HEK293T (cell line): ENCODE results near the gene CHSY3.
"Not testable (repeated sequence)": the region's sequence is repeated elsewhere in the genome, so short reads cannot be mapped to it uniquely, and the experiment has no call there.

Experiments
- CTCF ChIA-PET: fragments of 350-600 bp; formaldehyde crosslinking; extraction: SDS; loops from one replicate; lab custom pipeline; 2021; ENCODE audit warnings: antibody characterized with exemption, inconsistent platforms; lab: Yijun Ruan, JAX
- POLR2A ChIA-PET: fragments of 350-600 bp; formaldehyde crosslinking; extraction: SDS; loops from one replicate; lab custom pipeline; 2020; ENCODE audit warnings: antibody characterized with exemption, inconsistent platforms; lab: Yijun Ruan, JAX
- DNase-seq: peaks from one replicate; pipeline ENCODE4 v3.0.0; 2012; ENCODE audit warnings: mixed read lengths; ENCODE audit errors: extremely low spot score
- ARNT ChIP-seq: fragments of 450-650 bp; IDR thresholded peaks from 2 replicates; pipeline ENCODE4 v1.6.1; 2017; ENCODE audit warnings: mild to moderate bottlenecking
- BHLHE40 ChIP-seq: fragments of 450-650 bp; IDR thresholded peaks from 2 replicates; pipeline ENCODE4 v1.6.1; 2016; ENCODE audit warnings: mild to moderate bottlenecking, moderate library complexity, borderline replicate concordance
- CTBP1 ChIP-seq: fragments of 450-650 bp; IDR thresholded peaks from 2 replicates; pipeline ENCODE4 v1.6.1; 2016; ENCODE audit warnings: borderline replicate concordance
- ELF4 ChIP-seq: fragments of 450-650 bp; IDR thresholded peaks from 2 replicates; pipeline ENCODE4 v1.6.1; 2017; ENCODE audit warnings: antibody characterized with exemption
- FOXA1 ChIP-seq: fragments of 450-650 bp; IDR thresholded peaks from 2 replicates; pipeline ENCODE4 v1.6.1; 2016; ENCODE audit warnings: mild to moderate bottlenecking
- FOXK2 ChIP-seq: fragments of 450-650 bp; IDR thresholded peaks from 2 replicates; pipeline ENCODE4 v1.6.1; 2016; ENCODE audit warnings: mild to moderate bottlenecking
- FOXM1 ChIP-seq: fragments of 450-650 bp; IDR thresholded peaks from 2 replicates; pipeline ENCODE4 v1.6.1; 2017; ENCODE audit warnings: mild to moderate bottlenecking, borderline replicate concordance
- HDGF ChIP-seq: fragments of 450-650 bp; IDR thresholded peaks from 2 replicates; pipeline ENCODE4 v1.6.1; 2017; ENCODE audit warnings: antibody characterized with exemption, borderline replicate concordance
- L3MBTL2 ChIP-seq: fragments of 450-650 bp; conservative IDR thresholded peaks from 2 replicates; pipeline ENCODE4 v1.6.1; 2016; ENCODE audit warnings: mild to moderate bottlenecking
- LEF1 ChIP-seq: fragments of 450-650 bp; IDR thresholded peaks from 2 replicates; pipeline ENCODE4 v1.6.1; 2017; ENCODE audit warnings: mild to moderate bottlenecking, borderline replicate concordance
- NFRKB ChIP-seq: fragments of 450-650 bp; IDR thresholded peaks from 2 replicates; pipeline ENCODE4 v1.6.1; 2016; ENCODE audit warnings: mild to moderate bottlenecking, moderate library complexity
- PKNOX1 ChIP-seq: fragments of 450-650 bp; IDR thresholded peaks from 2 replicates; pipeline ENCODE4 v1.6.1; 2016
- SP1 ChIP-seq: fragments of 450-650 bp; IDR thresholded peaks from 2 replicates; pipeline ENCODE4 v1.6.1; 2017
- SUZ12 ChIP-seq: fragments of 450-650 bp; IDR thresholded peaks from 2 replicates; pipeline ENCODE4 v1.6.1; 2016; ENCODE audit warnings: mild to moderate bottlenecking
- TARDBP ChIP-seq: fragments of 450-650 bp; IDR thresholded peaks from 2 replicates; pipeline ENCODE4 v1.6.1; 2016
- ZNF384 ChIP-seq: fragments of 450-650 bp; IDR thresholded peaks from 2 replicates; pipeline ENCODE4 v1.6.1; 2016

CHSY3 gene

DNA sequence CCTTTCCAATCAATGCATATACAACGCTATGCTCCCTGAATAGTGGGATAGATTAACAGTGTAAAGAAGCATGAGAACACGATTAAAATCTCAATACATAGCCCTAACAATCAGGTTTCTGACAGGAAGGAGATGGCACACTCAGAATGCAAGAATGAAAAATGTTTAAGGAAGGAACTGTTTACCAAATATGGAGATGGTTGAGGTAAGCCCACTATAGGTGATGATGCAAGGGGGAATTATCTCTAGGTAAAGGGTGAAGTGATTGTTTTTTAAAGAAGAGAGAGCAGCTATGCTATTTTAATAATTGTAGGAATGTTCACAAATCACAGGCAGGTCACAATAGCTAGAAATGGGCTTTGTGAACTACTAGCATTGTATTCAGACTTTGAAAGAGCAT lies 302.4 kb downstream of the CHSY3 start:
- POLR2A ChIA-PET: no interaction called here
- CTCF ChIA-PET: no interaction called here
- no peak for TF ChIP-seq ARNT
- no peak for TF ChIP-seq NFRKB
- no peak for TF ChIP-seq HDGF
- TF ChIP-seq PKNOX1: no peak
- TF ChIP-seq LEF1: no peak
- no peak for TF ChIP-seq BHLHE40
- no peak for TF ChIP-seq FOXA1
- no peak for TF ChIP-seq L3MBTL2
- no peak for TF ChIP-seq FOXM1
- TF ChIP-seq ZNF384: no peak
- no peak for TF ChIP-seq CTBP1
- TF ChIP-seq SUZ12: no peak

DNA sequence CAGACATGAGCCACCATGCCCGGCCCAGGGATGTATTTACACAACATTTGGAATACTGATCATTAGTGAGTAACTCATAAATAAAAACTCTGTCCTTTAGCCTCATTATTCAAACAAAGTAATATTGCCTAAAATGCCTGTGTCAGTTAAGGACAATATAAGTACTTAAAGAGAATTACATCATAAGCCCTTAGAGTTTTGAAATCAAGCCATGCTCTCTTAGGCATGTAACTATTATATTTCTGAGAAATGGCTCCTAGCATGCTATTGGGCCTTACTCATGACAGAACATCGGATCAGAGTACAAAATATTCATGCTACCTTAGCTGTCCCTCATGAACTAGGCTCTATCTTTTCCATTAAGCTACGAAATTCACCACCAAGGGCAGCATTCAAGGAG lies 309.3 kb downstream of the CHSY3 start:
- ChIA-PET CTCF (no interaction called here), POLR2A (no interaction called here)
- no peak for DNase-seq
- TF ChIP-seq FOXK2 (no peak), CTBP1 (no peak), NFRKB (no peak), TARDBP (no peak), FOXM1 (no peak), ZNF384 (no peak)

More for the DNA sequence above, 302.4 kb downstream of the CHSY3 start:
- DNase-seq: no peak

- ChIA-PET CTCF (no interaction called here), POLR2A (no interaction called here)
- TF ChIP-seq TARDBP (no peak), L3MBTL2 (no peak), PKNOX1 (no peak), ELF4 (no peak), HDGF (no peak), FOXK2 (no peak), ARNT (no peak), SUZ12 (no peak), NFRKB (no peak), SP1 (no peak), ZNF384 (no peak), BHLHE40 (no peak)
- no peak for DNase-seq
Observed at GRCh38 chr5:130216286-130216685, 312.0 kb downstream of the CHSY3 start.

GRCh38 chr5:130222573-130222972 lies 318.3 kb downstream of the CHSY3 start:
- TF ChIP-seq TARDBP (no peak), BHLHE40 (no peak), FOXK2 (no peak), SUZ12 (no peak), LEF1 (no peak), FOXA1 (no peak), NFRKB (no peak), CTBP1 (no peak), HDGF (no peak), L3MBTL2 (no peak), SP1 (no peak), FOXM1 (no peak), PKNOX1 (no peak), ZNF384 (no peak), ELF4 (no peak), ARNT (no peak)
- DNase-seq: no peak
- POLR2A ChIA-PET: no interaction called here
- CTCF ChIA-PET: no interaction called here

GRCh38 chr5:130226556-130226955 lies 322.3 kb downstream of the CHSY3 start:
- CTCF ChIA-PET, DNase-seq, POLR2A ChIA-PET: not testable (repeated sequence)

DNA sequence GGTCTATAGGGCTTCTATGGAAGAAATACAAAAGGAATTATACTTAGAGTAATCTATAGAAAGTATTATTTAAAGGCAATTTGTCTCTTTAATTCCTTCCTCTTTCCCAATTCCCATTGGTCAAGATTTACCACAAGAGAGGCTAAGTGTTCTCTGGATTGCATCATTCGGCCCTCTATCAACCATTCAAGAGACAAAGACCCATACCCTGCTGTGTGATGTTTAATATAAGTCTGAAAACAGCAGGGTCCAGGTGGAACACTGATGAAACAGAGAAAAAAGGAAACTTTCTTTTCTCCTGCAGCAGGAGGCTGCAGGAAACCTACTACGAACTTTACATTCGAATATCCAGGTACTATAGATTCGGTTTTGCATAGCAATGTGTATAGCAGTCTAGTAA lies 323.4 kb downstream of the CHSY3 start:
- ChIA-PET POLR2A (no interaction called here), CTCF (no interaction called here)
- TF ChIP-seq PKNOX1: no peak
- TF ChIP-seq LEF1: no peak
- TF ChIP-seq L3MBTL2: no peak
- no peak for DNase-seq

DNA sequence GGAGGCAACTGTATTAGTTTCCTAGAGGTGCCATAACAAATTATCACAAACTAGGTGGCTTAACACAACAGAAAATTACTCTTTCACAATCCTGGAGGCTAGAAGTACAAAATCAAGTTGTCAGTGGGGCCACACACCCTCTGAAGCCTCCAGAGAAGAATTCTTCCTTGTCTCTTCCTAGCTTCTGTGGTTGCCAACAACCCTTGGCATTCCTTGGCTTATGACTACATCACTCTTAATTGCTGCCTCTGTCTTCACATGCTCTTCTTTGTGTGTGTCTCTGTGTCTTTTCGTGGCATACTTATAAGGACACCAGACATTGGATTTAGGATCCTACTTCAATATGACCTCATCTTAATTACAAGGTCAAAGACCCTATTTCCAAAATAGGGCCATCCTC lies 327.5 kb downstream of the CHSY3 start:
- TF ChIP-seq PKNOX1 (no peak), CTBP1 (no peak), LEF1 (no peak), FOXK2 (no peak), SP1 (no peak), ZNF384 (no peak)
- DNase-seq: no peak
- ChIA-PET POLR2A (no interaction called here), CTCF (no interaction called here)
